GM18951 (cell line): ENCODE results near the gene SRCIN1.
"Not testable (repeated sequence)": the region's sequence is repeated elsewhere in the genome, so short reads cannot be mapped to it uniquely, and the experiment has no call there.

Experiments used
- POLR2A ChIP-seq: IDR thresholded peaks from 4 replicates; pipeline ENCODE4 v1.6.1; 2011; ENCODE audit warnings: mild to moderate bottlenecking; ENCODE audit not compliant: insufficient read length, insufficient read depth; ENCODE audit errors: extremely low read depth
- in situ Hi-C: fragments of 300-500 bp; cut with MboI; formaldehyde crosslinking; loops from one replicate; pipeline ENCODE4 v1.12.0; 2022; ENCODE audit warnings: low sequenced_read_pairs, mixed read lengths, inconsistent platforms; ENCODE audit not compliant: unreplicated experiment

The SRCIN1 gene

GRCh38 chr17:38508954-38509771, 96.6 kb downstream of the SRCIN1 start:
- in situ Hi-C loops: no loop called here
- TF ChIP-seq POLR2A: no peak

DNA sequence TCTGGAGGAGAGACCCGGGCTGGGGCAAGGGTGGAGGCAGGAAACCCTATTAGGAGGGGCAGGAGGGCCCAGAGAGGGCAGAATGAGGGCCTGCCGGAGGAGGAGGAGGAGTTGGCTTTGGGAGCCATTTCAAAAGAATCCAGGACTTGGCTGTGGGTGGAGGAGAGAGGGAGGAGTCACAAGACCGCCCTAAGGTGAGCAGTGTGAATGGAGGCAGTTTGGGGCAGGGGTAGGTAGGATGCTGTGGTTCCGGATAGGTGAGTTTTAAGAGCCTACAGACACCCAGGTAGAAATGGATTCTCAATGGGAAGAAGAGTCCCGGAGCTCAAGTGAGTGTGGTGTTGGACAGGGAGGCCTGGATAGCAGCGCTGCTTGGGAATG, 97.2 kb downstream of the SRCIN1 start:
- TF ChIP-seq POLR2A: no peak
- in situ Hi-C loops: no loop called here

GRCh38 chr17:38507921-38508569, 97.7 kb downstream of the SRCIN1 start:
- TF ChIP-seq POLR2A: no peak
- in situ Hi-C loops: no loop called here

GRCh38 chr17:38507436-38507835, 98.3 kb downstream of the SRCIN1 start:
- TF ChIP-seq POLR2A: no peak
- in situ Hi-C loops: no loop called here

GRCh38 chr17:38504216-38504615, 101.5 kb downstream of the SRCIN1 start:
- in situ Hi-C loops: no loop called here
- no peak for TF ChIP-seq POLR2A

- in situ Hi-C loops: not testable (repeated sequence)
These were observed 102.4 kb downstream of the SRCIN1 start for GRCh38 chr17:38503286-38503913.

- in situ Hi-C loops: not testable (repeated sequence)
These were observed 104.0 kb downstream of the SRCIN1 start for GRCh38 chr17:38501718-38502117.

GRCh38 chr17:38499230-38499629, 106.5 kb downstream of the SRCIN1 start:
- in situ Hi-C loops: not testable (repeated sequence)

DNA sequence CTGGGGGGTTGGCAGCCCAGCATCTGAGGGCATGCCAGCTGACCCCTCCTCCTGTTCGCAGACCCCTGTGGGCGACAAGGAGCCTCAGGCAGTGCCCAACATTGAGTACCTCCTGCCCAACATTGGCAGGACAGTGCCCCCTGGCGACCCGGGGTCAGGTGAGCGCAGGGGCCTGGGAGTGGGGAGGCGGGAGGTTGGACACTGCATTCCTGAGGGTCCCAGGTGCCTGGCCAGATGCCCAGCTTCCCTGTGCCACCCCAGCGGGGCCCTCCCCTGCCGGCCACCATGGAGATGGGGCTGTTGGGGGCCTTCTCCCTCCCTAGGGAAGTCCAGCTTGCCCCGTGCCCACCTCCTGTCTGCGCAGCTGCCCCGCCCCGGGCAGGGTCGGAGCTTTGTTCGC, 107.4 kb downstream of the SRCIN1 start:
- in situ Hi-C loops: no loop called here
- no peak for TF ChIP-seq POLR2A

DNA sequence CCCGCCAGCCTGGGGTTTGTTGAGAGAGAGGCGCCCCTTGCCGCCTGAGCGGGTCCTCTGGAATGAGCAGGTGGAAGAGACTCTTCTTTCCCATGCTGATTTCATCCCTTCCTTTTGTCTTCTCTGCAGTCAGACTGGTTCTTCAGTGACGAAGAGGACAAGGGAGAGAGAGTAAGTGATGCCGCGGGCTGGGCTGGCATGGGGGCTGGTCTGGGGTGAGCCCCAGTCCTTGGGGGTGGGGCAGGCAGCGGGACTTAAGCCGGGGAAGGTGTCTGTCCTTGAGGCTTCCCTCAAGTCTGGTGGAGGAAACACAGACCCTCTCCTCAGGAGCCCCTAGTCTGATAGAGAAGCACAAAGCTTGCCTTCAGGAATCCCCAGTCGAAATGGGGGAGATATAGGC, 108.1 kb downstream of the SRCIN1 start:
- in situ Hi-C loops: not testable (repeated sequence)

DNA sequence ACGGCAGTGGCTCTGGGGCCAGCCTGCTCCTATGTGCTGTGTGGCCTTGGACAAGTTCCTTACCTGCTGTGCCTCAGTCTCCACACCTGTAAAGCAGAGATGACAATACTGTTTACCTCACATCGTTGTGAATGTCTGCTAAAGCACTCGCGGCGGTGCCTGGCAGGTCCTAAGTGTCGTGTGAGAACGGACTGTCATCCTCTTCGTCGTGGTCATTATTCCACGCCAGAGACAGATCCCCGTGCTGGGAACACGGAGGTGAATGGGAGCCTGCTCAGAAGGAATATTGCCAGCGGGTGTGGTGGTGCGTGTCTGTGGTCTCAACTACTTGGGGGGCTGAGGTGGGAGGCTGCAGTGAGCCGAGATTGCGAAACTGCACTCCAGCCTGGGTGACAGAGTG, 111.6 kb downstream of the SRCIN1 start:
- in situ Hi-C loops: not testable (repeated sequence)

- in situ Hi-C loops: not testable (repeated sequence)
These were observed 113.4 kb downstream of the SRCIN1 start for GRCh38 chr17:38492067-38493040.

DNA sequence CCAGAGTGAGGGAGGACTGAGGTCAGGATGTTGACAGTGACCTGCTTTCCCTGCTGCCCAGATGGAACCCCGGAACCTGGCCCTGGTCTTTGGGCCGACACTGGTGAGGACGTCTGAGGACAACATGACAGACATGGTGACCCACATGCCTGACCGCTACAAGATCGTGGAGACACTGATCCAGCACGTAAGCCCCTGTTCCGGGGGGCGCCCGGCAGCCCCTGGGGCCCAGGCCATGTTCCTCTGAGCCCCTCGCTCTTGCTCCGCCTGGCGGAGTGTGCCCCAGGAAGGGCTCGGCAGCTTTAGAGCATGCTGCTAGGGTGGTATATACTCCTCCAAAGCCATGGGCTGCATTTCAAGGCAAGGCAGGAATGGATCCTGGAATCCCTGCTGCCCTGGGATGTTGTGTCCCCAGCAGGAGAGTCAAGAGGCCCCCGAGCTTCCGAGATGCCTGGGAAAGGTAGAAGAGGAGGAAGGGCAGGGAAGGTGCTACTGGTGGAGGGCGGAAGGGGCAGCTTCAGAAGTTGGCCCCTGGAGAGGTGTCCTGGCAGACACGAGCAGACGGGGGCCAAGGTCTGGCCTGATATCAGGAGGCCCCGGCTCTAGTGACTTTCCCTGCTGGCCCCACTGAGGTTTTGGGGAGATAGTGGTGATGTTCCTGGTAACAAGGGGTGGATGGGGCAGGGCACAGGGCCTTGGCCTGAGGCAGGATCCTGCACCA, 114.2 kb downstream of the SRCIN1 start:
- in situ Hi-C loops: not testable (repeated sequence)

- in situ Hi-C loops: not testable (repeated sequence)
These were observed 116.0 kb downstream of the SRCIN1 start for GRCh38 chr17:38489774-38490173.
